Esophagus squamous epithelium (tissue), 5 donors: ENCODE measurements around the gene OR52B6. TPM values are rescaled to one million over a fixed set of nuclear protein-coding genes. Genes with fewer than 3 reads are reported as not detected.

Experiments used
- DNase-seq: peaks from one replicate; lab custom pipeline; 2025; lab: John Stamatoyannopoulos, UW
- H3K27ac ChIP-seq, 4 donors: fragments of 200-600 bp; sonication (generic); one replicate each; pipeline ENCODE4 v1.5.1; 2016 to 2019; ENCODE audit warnings: mild to moderate bottlenecking in 1 of 4
- H3K27me3 ChIP-seq, 4 donors: fragments of 200-600 bp; sonication (generic); 1 replicate in 3 of 4; 2 replicates in 1 of 4; pipeline versions ENCODE4 v1.5.1 to v1.6.0; 2017 to 2021; ENCODE audit warnings: antibody characterized with exemption in 1 of 4
- H3K36me3 ChIP-seq, 3 donors: fragments of 200-600 bp; sonication (generic); one replicate each; pipeline ENCODE4 v1.5.1; 2016 to 2019
- H3K4me1 ChIP-seq, 3 donors: fragments of 200-600 bp; sonication (generic); one replicate each; pipeline ENCODE4 v1.5.1; 2017 to 2019
- H3K4me3 ChIP-seq, 4 donors: fragments of 200-600 bp; sonication (generic); 1 replicate in 3 of 4; 2 replicates in 1 of 4; pipeline ENCODE4 v1.5.1; 2016 to 2019; ENCODE audit warnings: mild to moderate bottlenecking in 2 of 4, moderate library complexity in 1 of 4
- H3K9me3 ChIP-seq, 3 donors: fragments of 200-600 bp; sonication (generic); one replicate each; pipeline ENCODE4 v1.5.1; 2016 to 2019
- CTCF ChIP-seq, 6 experiments: fragments of 450-650 bp in 4 of 6; fragments of 200-600 bp in 2 of 6; sonication (generic) in 2 of 6; IDR thresholded peaks; one replicate each; pipeline ENCODE4 v1.5.1; 2016 to 2019; ENCODE audit warnings: antibody characterized with exemption in 6 of 6, mild to moderate bottlenecking in 4 of 6, moderate library complexity in 4 of 6
- POLR2A ChIP-seq, 4 donors: fragments of 450-650 bp; IDR thresholded peaks; one replicate each; pipeline ENCODE4 v1.6.1; 2017; ENCODE audit warnings: antibody characterized with exemption in 4 of 4, mild to moderate bottlenecking in 4 of 4, moderate library complexity in 3 of 4
- WGBS, 2 donors: methylation state at CpG; one replicate each; pipeline ENCODE4 v1.1.5; 2018; 5-methylcytosine and 5-hydroxymethylcytosine counted together
- intact Hi-C: fragments of 100-400 bp; cut with DNase I; formaldehyde crosslinking; loops from one replicate; pipeline ENCODE4 v1.15.0; 2022
- total RNA-seq, 4 donors: library from RNA; depleted of rRNA; stranded (reverse); fragments of >200 nt; gene quantifications; one replicate each; pipeline ENCODE4 v1.1.0, GENCODE V29; 2016
- donor health status: DM: yes; HTN: yes; CAD: no.

The OR52B6 gene
- total RNA-seq, 4 donors from 2014 or later = not detected

DNA sequence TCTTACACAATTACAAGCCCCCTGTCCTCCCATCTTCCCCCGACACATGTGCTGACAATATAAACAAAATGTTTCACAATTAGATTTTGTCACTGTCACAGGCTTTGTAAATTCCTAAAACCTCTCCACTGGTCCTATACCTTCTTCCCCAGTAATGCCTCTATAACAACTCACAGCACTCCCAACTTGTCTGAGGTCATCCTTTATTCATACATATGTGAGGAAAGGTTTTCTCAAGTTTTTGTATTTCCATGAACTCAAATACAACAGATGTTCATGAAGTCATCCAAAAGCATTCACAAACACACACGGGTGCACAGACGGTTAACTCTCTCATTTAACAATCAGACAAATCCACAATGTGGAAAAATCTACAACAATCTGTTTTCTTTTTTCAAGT is 34.2 kb upstream of the OR52B6 start:
- TF ChIP-seq POLR2A (IDR thresholded peaks at IDR 0.05) = no peak
- TF ChIP-seq CTCF (IDR thresholded peaks at IDR 0.05) = no peak
- no peaks in the 10 kb centered on the region for H3K9me3 ChIP-seq
- DNase-seq = no peak
- WGBS, 2 donors = 77 to 90% methylated on average over 3 of the region's 3 CpGs
- H3K4me1 ChIP-seq = no peaks in the 10 kb centered on the region
- no peaks in the 10 kb centered on the region for H3K27me3 ChIP-seq
- no peak overlapping the region for H3K27ac ChIP-seq
- H3K4me3 ChIP-seq = no peak overlapping the region
- H3K36me3 ChIP-seq = no peaks in the 10 kb centered on the region
- intact Hi-C loops = no loop called here

- DNase-seq = no peak
- 88 to 90% methylated on average over 1 of the region's 1 CpG for WGBS, 2 donors
- no peak overlapping the region for H3K4me3 ChIP-seq
- no peaks in the 10 kb centered on the region for H3K27me3 ChIP-seq
- no peaks in the 10 kb centered on the region for H3K36me3 ChIP-seq
- no peaks in the 10 kb centered on the region for H3K9me3 ChIP-seq
- H3K4me1 ChIP-seq = no peaks in the 10 kb centered on the region
- H3K27ac ChIP-seq = no peak overlapping the region
- TF ChIP-seq POLR2A (IDR thresholded peaks at IDR 0.05) = no peak
- TF ChIP-seq CTCF (IDR thresholded peaks at IDR 0.05) = no peak
- intact Hi-C loops = no loop called here
Observed at GRCh38 chr11:5547982-5548381, 32.7 kb upstream of the OR52B6 start.

DNA sequence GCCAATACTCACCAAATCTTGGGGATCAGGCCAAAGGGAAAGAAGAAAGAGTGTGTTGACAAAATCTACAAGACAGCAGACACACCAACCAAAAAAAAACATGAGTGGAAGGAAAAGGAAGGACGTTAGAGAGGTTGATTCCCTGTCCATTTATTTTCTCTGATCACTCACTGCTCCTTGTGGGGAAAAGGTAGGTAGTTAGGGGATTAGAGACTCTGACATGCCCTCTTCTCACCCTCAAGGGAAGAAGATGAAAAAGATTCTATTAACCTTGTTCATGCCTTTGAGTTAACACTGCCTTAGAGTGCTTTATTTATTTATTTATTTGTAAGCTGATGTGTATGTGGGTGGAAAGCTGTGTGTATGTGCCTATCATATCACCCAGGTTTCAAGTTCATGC is 32.2 kb upstream of the OR52B6 start, which contains the start of gene OR52H1:
Gene OR52H1 (minus strand): TSS at position 101 of the 400 bp plus-strand sequence. CDS start 3,035 bp downstream, outside the sequence.
- no peak for DNase-seq
- Histone ChIP-seq H3K9me3 (no peaks in the 10 kb centered on the region), H3K27ac (no peak within 1 kb of the TSS), H3K4me3 (no peak within 1 kb of the TSS), H3K4me1 (no peaks in the 10 kb centered on the region), H3K36me3 (no peaks in the 10 kb centered on the region), H3K27me3 (no peaks in the 10 kb centered on the region)
- no peak for TF ChIP-seq CTCF (IDR thresholded peaks at IDR 0.05)
- no peak for TF ChIP-seq POLR2A (IDR thresholded peaks at IDR 0.05)
- 9 to 39% methylated on average over 1 of the region's 1 CpG for WGBS, 2 donors
- intact Hi-C loops = no loop called here

- H3K4me1 ChIP-seq = no peaks in the 10 kb centered on the region
- H3K27ac ChIP-seq = no peak overlapping the region
- no peak overlapping the region for H3K4me3 ChIP-seq
- no peaks in the 10 kb centered on the region for H3K36me3 ChIP-seq
- WGBS, 2 donors = 67 to 68% methylated on average over 5 of the region's 5 CpGs
- intact Hi-C loops = no loop called here
- DNase-seq = no peak
- TF ChIP-seq CTCF (IDR thresholded peaks at IDR 0.05) (no peak), POLR2A (IDR thresholded peaks at IDR 0.05) (no peak)
- no peaks in the 10 kb centered on the region for H3K9me3 ChIP-seq
- no peaks in the 10 kb centered on the region for H3K27me3 ChIP-seq
Observed at GRCh38 chr11:5550440-5551095, 30.1 kb upstream of the OR52B6 start.

DNA sequence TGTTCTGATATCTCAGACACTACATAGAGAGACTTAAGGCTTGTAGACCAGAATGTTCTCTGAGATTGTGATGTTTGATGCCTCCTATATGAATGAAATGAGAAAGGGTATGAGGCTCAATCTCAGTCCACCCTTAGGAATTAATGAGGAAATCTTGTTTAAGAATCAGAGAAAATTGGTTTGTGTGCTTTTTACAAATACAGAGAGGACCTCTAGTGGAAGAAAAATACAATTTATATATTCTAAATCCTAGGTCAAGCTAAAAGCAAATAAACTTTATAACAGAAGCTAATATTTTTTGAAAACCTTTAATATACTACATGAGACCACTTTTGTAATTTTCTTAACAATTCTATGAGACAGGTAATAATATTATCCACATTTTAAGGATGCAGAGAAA is 27.3 kb upstream of the OR52B6 start:
- H3K27ac ChIP-seq = no peak overlapping the region
- no peak for TF ChIP-seq CTCF (IDR thresholded peaks at IDR 0.05)
- TF ChIP-seq POLR2A (IDR thresholded peaks at IDR 0.05) = no peak
- H3K9me3 ChIP-seq = no peaks in the 10 kb centered on the region
- H3K27me3 ChIP-seq = no peaks in the 10 kb centered on the region
- no peak for DNase-seq
- no peaks in the 10 kb centered on the region for H3K36me3 ChIP-seq
- no peak overlapping the region for H3K4me3 ChIP-seq
- intact Hi-C loops = no loop called here
- H3K4me1 ChIP-seq = no peaks in the 10 kb centered on the region
